ENCODE results near the gene SART1.
"Not testable (repeated sequence)": the region's sequence is repeated elsewhere in the genome, so short reads cannot be mapped to it uniquely, and the experiment has no call there.

DNA sequence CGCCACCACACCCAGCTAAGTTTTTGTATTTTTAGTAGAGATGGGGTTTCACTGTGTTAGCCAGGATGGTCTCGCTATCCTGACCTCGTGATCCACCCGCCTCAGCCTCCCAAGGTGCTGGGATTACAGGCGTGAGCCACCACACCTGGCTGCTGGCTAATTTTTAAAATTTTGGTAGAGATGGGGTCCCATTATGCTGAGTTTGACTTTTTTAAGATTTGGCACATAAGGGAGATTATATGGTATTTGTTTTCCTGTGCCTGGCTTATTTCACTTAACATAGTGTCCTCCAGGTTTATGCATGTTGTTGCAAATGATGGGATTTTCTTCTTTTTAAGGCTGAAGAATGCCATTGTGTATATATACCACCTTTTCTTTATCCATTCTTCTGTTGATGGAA lies 10.8 kb upstream of the SART1 start:
- not testable (repeated sequence) for TF ChIP-seq CTCF, POLR2A (IDR thresholded peaks at IDR 0.05)

Measured in adrenal gland (tissue), 5 donors.